AG04450 (cell line): ENCODE results near the gene TGFBR2. TPM values are rescaled to one million over a fixed set of nuclear protein-coding genes. Genes with fewer than 3 reads are reported as not detected.
"Not testable (repeated sequence)": the region's sequence is repeated elsewhere in the genome, so short reads cannot be mapped to it uniquely, and the experiment has no call there.

Experiments
- CTCF ChIA-PET: fragments of 300-600, 350-600 bp; formaldehyde crosslinking; extraction: SDS; loops from one replicate; lab custom pipeline; 2022; ENCODE audit warnings: antibody characterized with exemption, inconsistent platforms; lab: Charles Lee
- POLR2A ChIA-PET: fragments of 350-600 bp; formaldehyde crosslinking; extraction: SDS; loops from one replicate; lab custom pipeline; 2021; ENCODE audit warnings: antibody characterized with exemption, inconsistent platforms; lab: Yijun Ruan, JAX
- DNase-seq: peaks from one replicate; pipeline ENCODE4 v3.0.0-alpha.2; 2011; ENCODE audit warnings: low read depth, low spot score
- H3K27ac ChIP-seq: one replicate; pipeline ENCODE4 v1.5.1; 2012; ENCODE audit warnings: low read depth, low read length, control low read depth
- H3K27me3 ChIP-seq: one replicate; pipeline ENCODE4 v1.6.0; 2012; ENCODE audit warnings: low read length; ENCODE audit not compliant: control insufficient read depth, insufficient read depth
- H3K4me3 ChIP-seq: 2 replicates; pipeline ENCODE4 v1.5.1; 2011; ENCODE audit warnings: mild to moderate bottlenecking, low read depth, low read length, control low read depth
- H3K9me3 ChIP-seq: 2 replicates; pipeline ENCODE4 v1.5.1; 2012; ENCODE audit warnings: low read length; ENCODE audit not compliant: control insufficient read depth, insufficient read depth
- CTCF ChIP-seq: IDR thresholded peaks from 2 replicates; pipeline ENCODE4 v1.5.1; 2011; ENCODE audit warnings: low read depth, low read length, control low read depth, inconsistent platforms
- polyA plus RNA-seq: library from polyadenylated mRNA; depleted of rRNA; stranded (reverse); fragments of >200 nt; gene quantifications from 2 replicates; pipeline ENCODE4 v1.2.3, GENCODE V29; 2011

TGFBR2 gene
- polyA plus RNA-seq, 1 experiment, result 158 TPM

DNA sequence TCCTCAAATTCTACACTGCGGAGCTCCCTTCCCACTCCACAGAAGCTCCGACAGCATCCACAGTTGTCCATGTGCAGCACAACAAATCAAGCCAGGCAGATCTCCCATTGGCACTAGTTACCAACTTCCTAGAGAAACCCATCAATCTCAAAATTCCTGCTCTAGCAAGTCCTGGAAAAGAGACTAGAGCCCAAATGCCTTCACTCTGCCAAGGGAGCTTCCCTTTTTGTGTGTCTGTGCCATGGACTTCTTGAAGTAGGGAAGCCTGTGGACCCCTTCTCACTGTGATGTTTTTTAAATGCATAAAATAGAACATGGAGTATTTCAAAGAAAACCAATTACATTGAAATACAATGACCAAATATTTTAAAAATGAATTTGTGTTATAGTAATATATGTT, 59.1 kb downstream of the TGFBR2 start:
- no peak for TF ChIP-seq CTCF
- no peaks in the 10 kb centered on the region for H3K27me3 ChIP-seq
- ChIA-PET CTCF (no interaction called here), POLR2A (no interaction called here)
- DNase-seq, result no peak
- no peak overlapping the region for H3K4me3 ChIP-seq
- no peaks in the 10 kb centered on the region for H3K9me3 ChIP-seq
- H3K27ac ChIP-seq, result no peak overlapping the region

DNA sequence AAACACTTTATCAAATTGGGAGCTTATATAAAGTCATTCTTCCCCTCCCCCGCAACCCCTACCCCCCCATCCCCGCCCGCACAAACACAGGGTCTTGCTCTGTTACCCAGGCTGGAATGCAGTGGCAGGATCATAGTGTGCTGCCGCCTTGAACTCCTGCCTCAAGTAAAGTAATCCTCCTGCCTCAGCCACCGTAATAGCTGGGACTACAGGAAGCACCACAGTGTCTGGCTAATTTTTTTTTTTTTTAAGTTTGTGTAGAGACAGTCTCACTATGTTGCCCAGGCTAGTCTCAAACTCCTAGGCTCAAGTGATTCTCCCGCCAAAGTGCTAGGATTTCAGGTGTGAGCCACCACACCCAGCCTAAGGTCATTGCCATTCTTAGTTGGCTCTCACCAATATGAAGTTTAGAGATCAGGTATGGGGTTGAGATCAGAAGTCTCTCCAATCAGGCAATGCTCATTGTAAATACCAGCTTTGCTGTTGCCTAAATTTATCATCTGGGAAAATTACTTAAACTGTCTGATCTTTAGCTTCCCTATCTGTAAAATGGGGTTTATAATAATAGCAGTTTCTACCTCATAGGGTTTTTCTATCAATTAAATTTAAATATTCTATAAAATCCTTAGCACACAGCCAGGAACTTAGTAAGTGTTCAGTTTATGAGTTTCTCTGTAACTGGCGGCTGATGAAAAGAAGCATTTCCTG, 60.3 kb downstream of the TGFBR2 start:
- CTCF ChIA-PET, result interaction anchor here (0.7 to 1.3 kb wide), 2 partner anchors 11 to 347 kb away, joined by 3 to 4 read pairs; no protein-coding TSS in a partner anchor
- no peak overlapping the region for H3K4me3 ChIP-seq
- no peak for TF ChIP-seq CTCF
- no peak overlapping the region for H3K27ac ChIP-seq
- no peak for DNase-seq
- POLR2A ChIA-PET, result interaction anchor here (0.5 kb wide), 1 partner anchor 17 kb away, joined by 3 read pairs; no protein-coding TSS in a partner anchor
- no peaks in the 10 kb centered on the region for H3K27me3 ChIP-seq
- H3K9me3 ChIP-seq, result no peaks in the 10 kb centered on the region

DNA sequence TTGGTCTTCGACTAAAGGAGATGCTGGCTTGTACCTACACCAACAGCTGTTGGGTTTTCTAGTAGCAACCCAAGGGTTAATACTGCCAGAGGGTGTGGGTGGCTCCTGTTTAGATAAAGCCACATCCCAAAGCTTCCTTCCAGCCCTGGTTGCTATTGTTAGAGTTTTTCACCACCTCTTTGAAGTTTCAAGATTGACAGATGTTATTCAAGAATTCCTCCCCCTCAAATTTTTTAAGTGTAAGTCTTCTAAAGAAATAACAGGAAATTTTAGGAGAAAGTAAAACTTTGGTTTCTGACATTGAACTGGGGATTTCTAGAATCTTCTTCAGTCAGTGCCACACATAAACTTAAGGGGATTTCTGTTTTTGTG, 60.9 kb downstream of the TGFBR2 start:
- Histone ChIP-seq H3K4me3 (no peak overlapping the region), H3K27ac (no peak overlapping the region), H3K9me3 (no peaks in the 10 kb centered on the region), H3K27me3 (no peaks in the 10 kb centered on the region)
- ChIA-PET CTCF (interaction anchor here (0.7 to 1.3 kb wide), 2 partner anchors 10 to 347 kb away, joined by 3 to 4 read pairs; no protein-coding TSS in a partner anchor), POLR2A (interaction anchor here (0.5 kb wide), 1 partner anchor 18 kb away, joined by 3 read pairs; no protein-coding TSS in a partner anchor)
- DNase-seq, result no peak
- no peak for TF ChIP-seq CTCF

- Histone ChIP-seq H3K27ac (no peak overlapping the region), H3K4me3 (no peak overlapping the region), H3K27me3 (no peaks in the 10 kb centered on the region), H3K9me3 (no peaks in the 10 kb centered on the region)
- no peak for DNase-seq
- POLR2A ChIA-PET, result no interaction called here
- CTCF ChIA-PET, result no interaction called here
- TF ChIP-seq CTCF, result no peak
These were observed 61.7 kb downstream of the TGFBR2 start for GRCh38 chr3:30668051-30668609.

GRCh38 chr3:30669360-30669934, 63.0 kb downstream of the TGFBR2 start:
- DNase-seq, H3K4me3 ChIP-seq, H3K9me3 ChIP-seq, H3K27ac ChIP-seq, H3K27me3 ChIP-seq, CTCF ChIA-PET: not testable (repeated sequence)
- POLR2A ChIA-PET, result interaction anchor here (0.6 kb wide), 1 partner anchor 10 kb away, joined by 4 read pairs; no protein-coding TSS in a partner anchor
